ENCODE data around the gene OSBPL8.
"Not testable (repeated sequence)": the region's sequence is repeated elsewhere in the genome, so short reads cannot be mapped to it uniquely, and the experiment has no call there.

OSBPL8 gene

DNA sequence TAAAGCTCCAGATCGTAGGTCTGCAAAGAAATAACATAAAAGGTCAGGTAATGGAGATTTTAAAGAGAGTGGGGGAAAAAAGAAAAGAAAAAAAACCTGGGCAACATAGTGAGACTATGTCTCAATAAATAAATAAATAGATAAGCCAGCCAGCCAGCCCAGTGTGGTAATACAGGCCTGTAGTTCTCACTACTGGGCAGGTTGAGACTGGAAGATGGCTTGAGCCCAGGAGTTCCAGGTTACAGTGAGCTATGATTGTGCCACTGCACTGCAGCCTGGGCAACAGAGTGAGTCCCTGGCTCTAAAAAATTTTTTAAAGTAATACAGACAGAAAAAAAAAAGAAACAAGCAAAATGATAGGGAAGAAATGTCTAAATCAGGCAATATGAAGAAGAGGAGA, 168.1 kb downstream of the OSBPL8 start:
- H3K27ac ChIP-seq (ENCODE audit: low read depth, low read length): no peak overlapping the region
- H3K36me3 ChIP-seq (ENCODE audit: control insufficient read depth in 5 of 5, insufficient read depth in 5 of 5, low read length in 5 of 5): peaks cover 25 to 47% (median 30%) of the 10 kb centered on the region in 5 donors
- no peaks in the 10 kb centered on the region for H3K4me1 ChIP-seq (ENCODE audit: control insufficient read depth in 5 of 5, insufficient read depth in 5 of 5, low read length in 5 of 5)
- no peak overlapping the region for H3K9ac ChIP-seq (ENCODE audit: low read length in 5 of 5)
- no peaks in the 10 kb centered on the region for H3K9me3 ChIP-seq (ENCODE audit: control insufficient read depth in 5 of 5, low read length in 5 of 5)
- H3K4me3 ChIP-seq (ENCODE audit: low read depth in 1 of 5, low read length in 5 of 5): no peak overlapping the region
- H3K27me3 ChIP-seq (ENCODE audit: control insufficient read depth in 5 of 5, insufficient read depth in 4 of 5, low read length in 5 of 5): no peaks in the 10 kb centered on the region

DNA sequence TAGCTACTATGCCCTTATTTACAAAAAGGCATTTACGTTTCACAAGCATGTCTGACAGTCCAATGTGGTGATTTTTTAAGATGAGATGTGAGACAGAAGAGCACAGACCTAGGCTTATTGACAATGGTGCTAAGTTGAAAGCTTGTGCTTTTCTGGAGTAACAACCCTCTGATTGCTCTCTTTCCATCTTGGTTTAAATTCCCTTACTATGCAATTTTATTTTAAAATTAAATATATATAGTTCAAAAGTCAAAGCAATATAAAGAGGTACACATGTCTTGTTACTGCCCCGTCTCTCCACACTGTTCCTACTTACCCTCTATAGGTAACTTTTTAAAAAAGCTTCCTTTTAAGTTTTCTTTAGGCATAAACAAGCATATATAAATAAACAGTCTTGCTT, 172.0 kb downstream of the OSBPL8 start:
- Histone ChIP-seq H3K9me3 (ENCODE audit: control insufficient read depth in 5 of 5, low read length in 5 of 5) (no peaks in the 10 kb centered on the region), H3K27ac (ENCODE audit: low read depth, low read length) (no peak overlapping the region), H3K4me1 (ENCODE audit: control insufficient read depth in 5 of 5, insufficient read depth in 5 of 5, low read length in 5 of 5) (no peaks in the 10 kb centered on the region), H3K9ac (ENCODE audit: low read length in 5 of 5) (no peak overlapping the region), H3K27me3 (ENCODE audit: control insufficient read depth in 5 of 5, insufficient read depth in 4 of 5, low read length in 5 of 5) (no peaks in the 10 kb centered on the region), H3K4me3 (ENCODE audit: low read depth in 1 of 5, low read length in 5 of 5) (no peak overlapping the region), H3K36me3 (ENCODE audit: control insufficient read depth in 5 of 5, insufficient read depth in 5 of 5, low read length in 5 of 5) (peaks cover 30 to 64% (median 39%) of the 10 kb centered on the region in 5 donors)

DNA sequence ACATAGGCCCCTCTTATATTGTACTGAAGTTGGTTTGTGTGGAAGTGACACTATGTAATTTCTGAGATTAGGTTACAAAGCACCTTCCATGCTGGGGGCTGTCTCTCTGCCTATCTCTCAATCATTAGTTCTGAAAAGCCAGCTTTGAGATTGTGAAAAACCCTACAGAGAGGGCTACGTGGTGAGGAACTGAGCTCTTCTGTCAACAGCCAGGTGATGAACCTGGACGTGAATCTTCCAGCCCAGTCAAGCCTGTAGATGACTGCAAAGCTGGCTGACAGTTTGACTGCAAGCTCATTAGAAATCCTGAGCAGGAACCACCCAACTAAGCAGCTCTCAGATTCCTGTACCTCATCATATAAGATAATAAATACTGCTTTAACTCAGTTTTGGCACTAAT, 175.0 kb downstream of the OSBPL8 start:
- Histone ChIP-seq H3K36me3 (ENCODE audit: control insufficient read depth in 5 of 5, insufficient read depth in 5 of 5, low read length in 5 of 5) (peaks cover 20 to 43% (median 25%) of the 10 kb centered on the region in 5 donors), H3K4me1 (ENCODE audit: control insufficient read depth in 5 of 5, insufficient read depth in 5 of 5, low read length in 5 of 5) (no peaks in the 10 kb centered on the region), H3K27me3 (ENCODE audit: control insufficient read depth in 5 of 5, insufficient read depth in 4 of 5, low read length in 5 of 5) (no peaks in the 10 kb centered on the region), H3K9ac (ENCODE audit: low read length in 5 of 5) (no peak overlapping the region), H3K4me3 (ENCODE audit: low read depth in 1 of 5, low read length in 5 of 5) (no peak overlapping the region), H3K9me3 (ENCODE audit: control insufficient read depth in 5 of 5, low read length in 5 of 5) (no peaks in the 10 kb centered on the region), H3K27ac (ENCODE audit: low read depth, low read length) (no peak overlapping the region)

DNA sequence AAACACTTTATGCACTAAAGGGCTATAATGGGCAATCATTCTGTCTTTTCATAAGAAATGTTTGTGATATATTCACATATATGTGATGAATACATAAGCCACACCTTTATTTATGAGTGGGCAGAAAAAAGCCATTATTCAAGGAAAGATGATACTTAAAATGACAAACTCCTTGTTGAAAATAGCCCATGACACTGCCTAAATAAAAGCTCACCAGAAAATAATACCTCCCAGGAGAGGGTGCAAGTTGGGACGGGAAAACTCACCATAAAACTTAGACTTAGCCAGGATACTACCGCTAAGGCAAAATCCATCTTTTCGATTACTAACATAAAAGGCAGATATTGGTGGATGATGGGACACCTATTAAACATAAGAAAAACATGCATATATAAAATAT, 175.6 kb downstream of the OSBPL8 start:
- H3K4me3 ChIP-seq (ENCODE audit: low read depth in 1 of 5, low read length in 5 of 5): no peak overlapping the region
- H3K9ac ChIP-seq (ENCODE audit: low read length in 5 of 5): no peak overlapping the region
- no peak overlapping the region for H3K27ac ChIP-seq (ENCODE audit: low read depth, low read length)
- H3K36me3 ChIP-seq (ENCODE audit: control insufficient read depth in 5 of 5, insufficient read depth in 5 of 5, low read length in 5 of 5): peaks cover 17 to 40% (median 19%) of the 10 kb centered on the region in 5 donors
- no peaks in the 10 kb centered on the region for H3K4me1 ChIP-seq (ENCODE audit: control insufficient read depth in 5 of 5, insufficient read depth in 5 of 5, low read length in 5 of 5)
- H3K27me3 ChIP-seq (ENCODE audit: control insufficient read depth in 5 of 5, insufficient read depth in 4 of 5, low read length in 5 of 5): no peaks in the 10 kb centered on the region
- H3K9me3 ChIP-seq (ENCODE audit: control insufficient read depth in 5 of 5, low read length in 5 of 5): no peaks in the 10 kb centered on the region

DNA sequence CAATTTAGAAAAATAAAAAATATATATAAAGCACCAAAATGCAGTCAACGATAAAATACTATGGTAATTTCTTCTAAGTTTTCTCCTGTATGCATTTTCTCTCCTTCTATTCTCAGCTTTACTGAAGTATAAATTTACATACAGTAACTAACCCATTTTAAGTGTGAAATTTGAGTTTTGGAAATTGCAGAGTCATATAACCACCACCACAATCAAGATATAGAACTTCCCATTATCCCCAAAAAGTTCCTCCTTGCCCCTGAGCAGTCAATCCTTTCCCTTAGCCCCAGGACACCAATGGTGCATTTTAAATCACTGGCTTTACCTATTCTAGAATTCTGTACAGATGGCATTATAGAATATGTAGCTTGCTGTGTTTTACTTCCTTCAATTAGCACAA, 180.3 kb downstream of the OSBPL8 start:
- Histone ChIP-seq H3K9me3 (ENCODE audit: control insufficient read depth in 5 of 5, low read length in 5 of 5) (no peaks in the 10 kb centered on the region), H3K27me3 (ENCODE audit: control insufficient read depth in 5 of 5, insufficient read depth in 4 of 5, low read length in 5 of 5) (no peaks in the 10 kb centered on the region), H3K4me3 (ENCODE audit: low read depth in 1 of 5, low read length in 5 of 5) (no peak overlapping the region), H3K9ac (ENCODE audit: low read length in 5 of 5) (no peak overlapping the region), H3K4me1 (ENCODE audit: control insufficient read depth in 5 of 5, insufficient read depth in 5 of 5, low read length in 5 of 5) (peaks cover 0 to 9% (median 0%) of the 10 kb centered on the region in 5 donors), H3K36me3 (ENCODE audit: control insufficient read depth in 5 of 5, insufficient read depth in 5 of 5, low read length in 5 of 5) (peaks cover 11 to 37% (median 14%) of the 10 kb centered on the region in 5 donors), H3K27ac (ENCODE audit: low read depth, low read length) (no peak overlapping the region)

DNA sequence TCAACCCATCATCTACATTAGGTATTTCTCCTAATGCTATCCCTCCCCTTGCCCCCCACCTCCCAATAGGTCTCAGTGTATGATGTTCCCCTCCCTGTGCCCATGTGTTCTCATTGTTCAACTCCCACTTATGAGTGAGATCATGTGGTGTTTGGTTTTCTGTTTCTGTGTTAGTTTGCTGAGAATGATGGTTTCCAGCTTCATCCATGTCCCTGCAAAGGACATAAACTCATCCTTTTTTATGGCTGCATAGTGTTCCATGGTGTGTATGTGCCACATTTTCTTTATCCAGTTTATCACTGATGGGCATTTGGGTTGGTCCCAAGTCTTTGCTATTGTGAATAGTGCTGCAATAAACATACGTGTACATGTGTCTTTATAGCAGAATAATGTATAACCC, 182.7 kb downstream of the OSBPL8 start:
- not testable (repeated sequence) for H3K9ac ChIP-seq (ENCODE audit: low read length in 5 of 5); H3K4me3 ChIP-seq (ENCODE audit: low read depth in 1 of 5, low read length in 5 of 5); H3K27me3 ChIP-seq (ENCODE audit: control insufficient read depth in 5 of 5, insufficient read depth in 4 of 5, low read length in 5 of 5); H3K4me1 ChIP-seq (ENCODE audit: control insufficient read depth in 5 of 5, insufficient read depth in 5 of 5, low read length in 5 of 5); H3K27ac ChIP-seq (ENCODE audit: low read depth, low read length); H3K9me3 ChIP-seq (ENCODE audit: control insufficient read depth in 5 of 5, low read length in 5 of 5)
- peaks cover 16 to 48% (median 23%) of the 10 kb centered on the region in 5 donors for H3K36me3 ChIP-seq (ENCODE audit: control insufficient read depth in 5 of 5, insufficient read depth in 5 of 5, low read length in 5 of 5)

DNA sequence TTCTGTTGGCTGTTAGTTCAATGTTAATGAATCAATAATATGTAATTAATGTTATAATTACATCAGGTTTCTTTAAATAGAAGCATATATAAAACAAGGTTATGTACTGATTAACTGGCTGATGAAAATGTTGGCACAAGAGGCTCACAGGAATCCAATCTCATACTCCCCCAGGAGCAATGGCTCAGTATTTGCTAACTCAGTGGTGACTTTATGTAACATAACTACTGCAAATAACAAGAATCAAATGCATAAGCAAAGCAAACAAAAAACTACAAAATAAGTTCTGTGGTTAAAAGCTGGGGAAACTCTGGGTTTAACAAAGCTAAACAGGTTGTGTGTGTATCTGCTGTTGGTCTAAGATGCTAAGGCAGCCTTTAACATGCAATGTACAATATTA, 183.6 kb downstream of the OSBPL8 start:
- Histone ChIP-seq H3K4me3 (ENCODE audit: low read depth in 1 of 5, low read length in 5 of 5) (no peak overlapping the region), H3K4me1 (ENCODE audit: control insufficient read depth in 5 of 5, insufficient read depth in 5 of 5, low read length in 5 of 5) (peaks cover 0 to 9% (median 0%) of the 10 kb centered on the region in 5 donors), H3K36me3 (ENCODE audit: control insufficient read depth in 5 of 5, insufficient read depth in 5 of 5, low read length in 5 of 5) (peaks cover 16 to 47% (median 26%) of the 10 kb centered on the region in 5 donors), H3K27ac (ENCODE audit: low read depth, low read length) (no peak overlapping the region), H3K9ac (ENCODE audit: low read length in 5 of 5) (no peak overlapping the region), H3K27me3 (ENCODE audit: control insufficient read depth in 5 of 5, insufficient read depth in 4 of 5, low read length in 5 of 5) (no peaks in the 10 kb centered on the region), H3K9me3 (ENCODE audit: control insufficient read depth in 5 of 5, low read length in 5 of 5) (no peaks in the 10 kb centered on the region)

DNA sequence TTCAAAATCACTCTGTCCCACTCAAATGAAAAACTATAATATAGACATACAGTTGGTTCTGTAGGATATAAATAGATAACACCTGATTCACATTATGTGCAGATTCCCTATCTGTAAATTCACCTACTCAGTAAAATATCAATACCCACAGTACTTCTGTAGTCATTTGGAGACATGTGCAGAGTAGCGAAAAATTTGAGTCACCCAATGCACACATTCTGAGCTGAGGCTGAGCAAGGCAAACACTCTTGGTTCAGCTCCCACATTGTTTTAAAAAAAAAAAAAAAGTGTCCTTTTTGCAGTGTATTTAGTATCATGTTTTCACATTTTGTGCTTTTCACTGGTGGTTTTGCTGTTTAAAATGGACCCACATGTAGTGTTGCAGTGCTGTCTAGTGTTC, 184.1 kb downstream of the OSBPL8 start:
- no peak overlapping the region for H3K4me3 ChIP-seq (ENCODE audit: low read depth in 1 of 5, low read length in 5 of 5)
- H3K27ac ChIP-seq (ENCODE audit: low read depth, low read length): no peak overlapping the region
- H3K27me3 ChIP-seq (ENCODE audit: control insufficient read depth in 5 of 5, insufficient read depth in 4 of 5, low read length in 5 of 5): no peaks in the 10 kb centered on the region
- no peak overlapping the region for H3K9ac ChIP-seq (ENCODE audit: low read length in 5 of 5)
- peaks cover 0 to 9% (median 0%) of the 10 kb centered on the region in 5 donors for H3K4me1 ChIP-seq (ENCODE audit: control insufficient read depth in 5 of 5, insufficient read depth in 5 of 5, low read length in 5 of 5)
- peaks cover 16 to 51% (median 31%) of the 10 kb centered on the region in 5 donors for H3K36me3 ChIP-seq (ENCODE audit: control insufficient read depth in 5 of 5, insufficient read depth in 5 of 5, low read length in 5 of 5)
- no peaks in the 10 kb centered on the region for H3K9me3 ChIP-seq (ENCODE audit: control insufficient read depth in 5 of 5, low read length in 5 of 5)

DNA sequence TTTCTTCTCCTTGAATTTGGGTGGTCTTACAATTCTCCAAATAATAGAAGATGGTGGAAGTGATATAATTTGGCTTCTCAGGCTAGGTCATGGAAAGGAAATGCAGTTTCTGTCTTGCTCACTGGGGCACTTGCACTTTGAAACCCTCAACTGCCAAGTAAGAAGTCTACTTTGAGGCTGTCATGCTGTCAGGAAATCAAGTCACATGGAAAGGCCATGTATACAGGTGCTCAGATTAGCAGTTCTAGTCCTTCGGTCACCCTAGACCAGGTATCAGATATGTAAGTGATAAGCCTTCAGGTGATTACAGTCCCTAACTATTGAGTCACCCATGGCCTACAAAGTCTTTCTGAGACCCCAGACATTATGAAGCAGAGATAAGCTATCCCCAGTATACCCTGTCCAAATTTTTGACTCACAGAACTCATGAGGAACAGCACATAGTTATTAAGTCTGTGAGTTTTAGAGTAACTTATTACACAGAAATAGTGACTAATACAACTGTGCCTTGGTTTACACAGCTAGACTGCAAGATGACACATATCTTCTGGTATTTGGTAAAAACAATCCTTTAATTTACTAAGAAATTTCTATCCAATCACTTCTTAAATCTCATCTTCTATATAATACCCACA, 185.1 kb downstream of the OSBPL8 start:
- H3K9ac ChIP-seq (ENCODE audit: low read length in 5 of 5): no peak overlapping the region
- no peak overlapping the region for H3K27ac ChIP-seq (ENCODE audit: low read depth, low read length)
- H3K9me3 ChIP-seq (ENCODE audit: control insufficient read depth in 5 of 5, low read length in 5 of 5): no peaks in the 10 kb centered on the region
- peaks cover 0 to 9% (median 0%) of the 10 kb centered on the region in 5 donors for H3K4me1 ChIP-seq (ENCODE audit: control insufficient read depth in 5 of 5, insufficient read depth in 5 of 5, low read length in 5 of 5)
- no peaks in the 10 kb centered on the region for H3K27me3 ChIP-seq (ENCODE audit: control insufficient read depth in 5 of 5, insufficient read depth in 4 of 5, low read length in 5 of 5)
- no peak overlapping the region for H3K4me3 ChIP-seq (ENCODE audit: low read depth in 1 of 5, low read length in 5 of 5)
- H3K36me3 ChIP-seq (ENCODE audit: control insufficient read depth in 5 of 5, insufficient read depth in 5 of 5, low read length in 5 of 5): peaks cover 18 to 55% (median 39%) of the 10 kb centered on the region in 5 donors

DNA sequence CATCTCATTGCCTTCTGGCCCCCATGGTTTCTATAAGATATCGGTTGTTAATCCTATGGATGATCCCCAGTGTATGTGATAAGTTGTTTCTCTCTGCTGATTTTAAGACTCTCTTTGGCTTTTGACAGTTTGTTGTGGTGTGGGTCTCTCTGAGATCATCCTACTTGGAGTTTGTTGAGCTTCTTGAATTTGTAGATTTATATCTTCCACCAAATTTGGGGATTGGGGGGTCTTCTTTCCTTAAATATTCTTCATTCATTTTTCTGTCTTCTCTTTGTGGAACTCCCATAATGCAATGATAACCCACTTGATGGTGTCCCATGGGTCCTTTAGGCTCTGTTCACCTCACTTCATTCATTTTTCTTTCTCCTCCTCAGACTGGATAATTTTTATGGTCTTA, 191.3 kb downstream of the OSBPL8 start:
- Histone ChIP-seq H3K27me3 (ENCODE audit: control insufficient read depth in 5 of 5, insufficient read depth in 4 of 5, low read length in 5 of 5) (no peaks in the 10 kb centered on the region), H3K4me1 (ENCODE audit: control insufficient read depth in 5 of 5, insufficient read depth in 5 of 5, low read length in 5 of 5) (no peaks in the 10 kb centered on the region), H3K9me3 (ENCODE audit: control insufficient read depth in 5 of 5, low read length in 5 of 5) (peaks cover 0 to 5% (median 0%) of the 10 kb centered on the region in 5 donors), H3K9ac (ENCODE audit: low read length in 5 of 5) (no peak overlapping the region), H3K27ac (ENCODE audit: low read depth, low read length) (no peak overlapping the region), H3K4me3 (ENCODE audit: low read depth in 1 of 5, low read length in 5 of 5) (no peak overlapping the region), H3K36me3 (ENCODE audit: control insufficient read depth in 5 of 5, insufficient read depth in 5 of 5, low read length in 5 of 5) (peaks cover 25 to 61% (median 58%) of the 10 kb centered on the region in 5 donors)
